ENCODE data around the gene CTIF.
A peak's percentile ranks its signal among the peaks of the same experiment; 100 is the strongest.

The CTIF gene

GRCh38 chr18:48729404-48729803 is 190.6 kb downstream of the CTIF start:
- H3K4me3 ChIP-seq (ENCODE audit: low read depth, low read length), result no peak overlapping the region
- TF ChIP-seq CTCF (IDR thresholded peaks at IDR 0.05; ENCODE audit: control insufficient read depth, extremely low read depth, insufficient read depth), result no peak
- no peak for DNase-seq (ENCODE audit: low read depth)

- no peak for TF ChIP-seq CTCF (IDR thresholded peaks at IDR 0.05; ENCODE audit: control insufficient read depth, extremely low read depth, insufficient read depth)
- DNase-seq (ENCODE audit: low read depth), result no peak
- no peak overlapping the region for H3K4me3 ChIP-seq (ENCODE audit: low read depth, low read length)
Observed at GRCh38 chr18:48730010-48730409, 191.2 kb downstream of the CTIF start.

GRCh38 chr18:48732767-48733424 is 194.1 kb downstream of the CTIF start:
- TF ChIP-seq CTCF (IDR thresholded peaks at IDR 0.05; ENCODE audit: control insufficient read depth, extremely low read depth, insufficient read depth), result no peak
- no peak for DNase-seq (ENCODE audit: low read depth)
- no peak overlapping the region for H3K4me3 ChIP-seq (ENCODE audit: low read depth, low read length)

GRCh38 chr18:48733643-48734253 is 194.9 kb downstream of the CTIF start:
- no peak overlapping the region for H3K4me3 ChIP-seq (ENCODE audit: low read depth, low read length)
- DNase-seq (ENCODE audit: low read depth), result peak; percentile 17
- TF ChIP-seq CTCF (IDR thresholded peaks at IDR 0.05; ENCODE audit: control insufficient read depth, extremely low read depth, insufficient read depth), result no peak

GRCh38 chr18:48734460-48734859 is 195.6 kb downstream of the CTIF start:
- DNase-seq (ENCODE audit: low read depth), result no peak
- no peak overlapping the region for H3K4me3 ChIP-seq (ENCODE audit: low read depth, low read length)
- no peak for TF ChIP-seq CTCF (IDR thresholded peaks at IDR 0.05; ENCODE audit: control insufficient read depth, extremely low read depth, insufficient read depth)

- no peak for TF ChIP-seq CTCF (IDR thresholded peaks at IDR 0.05; ENCODE audit: control insufficient read depth, extremely low read depth, insufficient read depth)
- no peak overlapping the region for H3K4me3 ChIP-seq (ENCODE audit: low read depth, low read length)
- no peak for DNase-seq (ENCODE audit: low read depth)
Observed at GRCh38 chr18:48735080-48735676, 196.3 kb downstream of the CTIF start.
